GM19023 (cell line): Measurements from ENCODE around the gene USP13.

Experiments
- ATAC-seq: cut with Tn5 transposase; IDR thresholded peaks from one replicate; pipeline ENCODE4 v1.9.1; 2021; ENCODE audit warnings: mild to moderate bottlenecking, moderate library complexity; ENCODE audit not compliant: unreplicated experiment

USP13 gene

DNA sequence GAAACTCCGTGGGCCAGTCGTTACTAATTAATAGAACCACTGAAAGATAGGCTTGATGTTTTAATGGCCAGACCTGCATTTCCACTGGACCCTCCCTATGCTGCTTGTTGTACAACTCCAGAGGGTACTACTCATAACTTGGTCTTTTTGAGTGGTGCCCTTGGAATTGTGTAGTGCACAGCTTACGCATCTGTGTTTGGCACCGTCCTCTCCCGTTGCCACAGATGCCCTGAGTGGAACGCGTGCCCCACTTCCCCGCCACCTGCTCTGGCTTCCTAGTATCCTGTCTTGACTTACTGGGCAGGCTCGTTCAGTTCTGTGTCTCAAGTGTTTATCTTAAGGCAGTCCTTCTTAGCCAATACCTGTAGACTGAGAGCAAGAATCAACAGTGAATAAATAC is 78.7 kb downstream of the USP13 start:
- ATAC-seq = no peak

DNA sequence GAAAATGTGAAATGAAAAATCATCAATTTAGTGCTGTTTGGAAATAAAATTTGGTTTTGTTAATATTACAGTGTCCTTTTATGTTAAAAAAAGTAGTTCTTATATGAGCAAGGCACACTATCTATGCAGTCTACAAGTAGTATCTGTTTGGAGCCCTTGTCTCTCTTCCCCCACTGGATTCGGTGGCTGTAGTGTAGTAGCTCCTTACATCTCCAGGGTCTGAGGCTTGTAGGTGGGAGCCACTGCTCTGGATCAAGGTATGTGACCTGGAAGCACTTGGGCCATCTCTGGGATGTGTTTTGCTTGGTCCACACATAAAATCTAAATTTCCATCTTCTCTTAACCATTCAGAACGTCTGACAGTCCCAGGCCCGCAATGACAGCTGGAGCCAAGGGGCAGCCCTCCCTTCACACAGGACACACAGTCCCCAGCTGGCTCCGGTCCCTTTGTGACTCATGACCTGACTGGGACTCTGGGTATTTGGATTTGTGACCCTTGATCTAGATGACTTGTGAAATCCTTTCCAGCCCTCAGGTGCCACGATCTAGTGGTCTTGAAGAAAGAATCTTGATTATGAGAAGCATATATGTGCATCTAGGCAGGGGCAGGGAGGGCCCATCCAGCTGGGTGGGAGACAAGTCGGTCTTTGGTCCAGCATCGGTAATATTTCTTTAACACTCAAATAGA is 80.0 kb downstream of the USP13 start:
- no peak for ATAC-seq

- ATAC-seq = no peak
These were observed 81.0 kb downstream of the USP13 start for GRCh38 chr3:179733797-179734196.

DNA sequence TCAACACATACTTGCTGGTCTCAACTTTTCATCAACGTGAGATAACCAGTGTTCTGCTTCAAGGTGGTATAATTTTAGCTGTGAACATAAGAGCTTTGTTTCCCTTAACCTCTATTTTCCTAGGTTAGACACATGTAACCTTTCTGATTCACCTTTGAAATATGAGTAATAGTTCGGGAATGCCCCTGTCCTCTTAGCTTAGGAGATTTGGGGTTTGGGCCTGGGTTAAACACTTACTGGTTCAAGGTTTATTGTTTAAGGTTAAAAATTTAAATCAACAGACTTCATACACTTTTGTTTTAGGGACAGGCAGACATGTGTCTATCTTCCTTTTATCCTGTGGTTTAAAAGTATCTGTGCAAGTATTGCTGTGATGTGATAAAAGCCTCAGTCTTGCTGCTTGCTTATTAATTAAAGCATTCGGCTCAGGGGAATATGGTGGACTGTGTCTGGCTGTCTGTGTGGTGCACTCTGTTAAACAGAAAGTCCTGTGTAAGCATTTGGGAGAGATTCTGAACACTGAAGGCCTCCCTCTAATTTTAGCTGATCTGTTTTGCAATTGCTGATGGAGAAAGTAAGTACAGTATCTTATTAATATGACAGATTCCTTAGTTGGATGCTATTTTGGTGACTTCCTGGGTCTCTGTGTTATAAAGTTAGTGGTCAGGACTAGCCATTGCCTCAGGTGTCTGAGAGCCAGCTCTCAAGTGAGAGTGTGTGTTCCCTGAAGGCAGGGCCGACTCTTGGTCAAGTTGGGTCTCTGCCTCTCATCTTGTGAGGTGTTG is 81.8 kb downstream of the USP13 start:
- no peak for ATAC-seq

DNA sequence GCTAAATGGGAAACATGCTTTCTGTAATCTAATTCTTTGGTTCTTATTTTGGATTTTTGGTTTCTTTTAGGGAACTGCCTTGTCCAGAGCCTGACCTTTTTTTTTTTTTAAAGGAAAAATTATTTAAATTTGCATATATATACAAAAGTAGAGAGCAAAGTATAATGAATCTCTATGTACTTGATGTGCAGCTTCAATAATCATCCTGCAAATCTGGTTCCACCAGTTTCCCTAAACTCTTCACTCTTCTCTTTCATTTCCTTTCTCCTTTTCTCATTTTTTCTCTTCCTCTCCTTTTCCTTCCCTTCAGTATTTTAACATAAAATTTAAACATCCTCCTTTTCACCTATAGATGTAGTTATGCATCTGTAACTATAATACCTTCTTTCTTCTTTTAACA is 82.5 kb downstream of the USP13 start:
- ATAC-seq = no peak

- no peak for ATAC-seq
These were observed 86.2 kb downstream of the USP13 start for GRCh38 chr3:179738998-179739397.

- ATAC-seq = no peak
These were observed 87.2 kb downstream of the USP13 start for GRCh38 chr3:179739816-179740594.

DNA sequence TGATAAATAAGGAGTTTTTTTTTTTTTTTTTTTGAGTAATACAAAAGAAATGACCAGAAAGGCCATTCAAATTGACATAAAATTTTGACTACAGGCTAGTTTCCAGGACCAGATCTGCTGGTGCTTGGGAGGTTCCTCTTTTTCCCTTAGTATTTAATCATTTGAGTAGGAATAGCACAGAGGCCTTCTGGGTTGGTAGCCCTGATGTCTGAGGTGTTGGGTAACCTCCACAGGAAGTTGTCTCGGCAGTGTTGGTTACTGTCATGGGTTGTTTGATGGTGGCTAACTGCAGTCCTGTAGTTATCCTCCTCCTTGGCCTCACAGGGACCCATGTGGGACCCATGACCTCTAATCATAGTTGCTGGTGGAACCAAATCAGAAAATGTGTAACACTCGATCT is 91.1 kb downstream of the USP13 start:
- no peak for ATAC-seq

- ATAC-seq = no peak
These were observed 91.8 kb downstream of the USP13 start for GRCh38 chr3:179744667-179745066.

- no peak for ATAC-seq
These were observed 92.2 kb downstream of the USP13 start for GRCh38 chr3:179745079-179745478.

GRCh38 chr3:179745716-179746115 is 92.9 kb downstream of the USP13 start:
- ATAC-seq = no peak

DNA sequence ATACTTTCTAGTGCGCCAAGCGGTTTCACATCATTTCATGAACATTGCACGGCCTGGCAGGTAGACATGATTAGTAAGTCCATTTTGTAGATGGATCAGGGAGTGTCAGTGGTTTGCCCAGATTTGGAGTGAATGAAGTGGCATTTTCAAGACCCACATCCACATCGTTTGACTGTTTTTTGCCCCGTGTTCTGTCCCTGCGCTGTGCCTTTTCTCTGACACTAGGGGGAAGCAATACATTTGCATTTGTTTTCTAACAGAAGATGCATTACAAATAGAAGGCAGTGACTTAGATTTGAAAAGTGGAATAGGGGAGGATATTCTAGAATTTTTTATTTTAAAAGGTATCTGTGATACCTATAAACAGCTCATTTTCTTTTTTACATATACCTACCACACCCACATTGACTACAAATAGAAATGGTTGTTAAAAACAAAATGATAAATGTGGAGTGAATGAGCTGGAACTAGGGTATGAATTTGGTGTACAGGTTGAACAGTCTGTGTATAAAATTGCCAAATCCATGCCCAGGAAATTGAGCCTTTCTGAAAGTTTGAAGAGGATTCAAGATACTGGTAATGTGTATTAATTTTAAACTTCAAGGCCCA is 98.0 kb downstream of the USP13 start:
- ATAC-seq = no peak

- ATAC-seq = no peak
These were observed 108.1 kb downstream of the USP13 start for GRCh38 chr3:179760944-179761343.

DNA sequence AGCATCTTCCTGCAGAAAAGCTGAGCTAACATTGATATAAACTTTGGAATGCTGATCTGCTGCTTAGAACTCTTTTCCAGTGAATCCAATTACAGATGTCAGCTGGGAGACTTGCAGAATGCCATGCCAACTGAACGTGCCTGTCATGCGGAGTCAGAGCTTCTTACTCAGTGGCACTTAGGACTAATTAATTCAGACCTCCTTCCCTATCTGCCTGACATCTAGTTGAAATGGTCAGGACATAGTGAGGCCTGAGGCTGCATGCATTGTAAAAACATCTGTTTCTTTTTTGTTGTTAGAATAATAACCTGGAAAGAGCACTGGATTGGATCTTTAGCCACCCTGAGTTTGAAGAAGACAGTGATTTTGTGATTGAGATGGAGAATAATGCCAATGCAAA is 112.6 kb downstream of the USP13 start:
- no peak for ATAC-seq

DNA sequence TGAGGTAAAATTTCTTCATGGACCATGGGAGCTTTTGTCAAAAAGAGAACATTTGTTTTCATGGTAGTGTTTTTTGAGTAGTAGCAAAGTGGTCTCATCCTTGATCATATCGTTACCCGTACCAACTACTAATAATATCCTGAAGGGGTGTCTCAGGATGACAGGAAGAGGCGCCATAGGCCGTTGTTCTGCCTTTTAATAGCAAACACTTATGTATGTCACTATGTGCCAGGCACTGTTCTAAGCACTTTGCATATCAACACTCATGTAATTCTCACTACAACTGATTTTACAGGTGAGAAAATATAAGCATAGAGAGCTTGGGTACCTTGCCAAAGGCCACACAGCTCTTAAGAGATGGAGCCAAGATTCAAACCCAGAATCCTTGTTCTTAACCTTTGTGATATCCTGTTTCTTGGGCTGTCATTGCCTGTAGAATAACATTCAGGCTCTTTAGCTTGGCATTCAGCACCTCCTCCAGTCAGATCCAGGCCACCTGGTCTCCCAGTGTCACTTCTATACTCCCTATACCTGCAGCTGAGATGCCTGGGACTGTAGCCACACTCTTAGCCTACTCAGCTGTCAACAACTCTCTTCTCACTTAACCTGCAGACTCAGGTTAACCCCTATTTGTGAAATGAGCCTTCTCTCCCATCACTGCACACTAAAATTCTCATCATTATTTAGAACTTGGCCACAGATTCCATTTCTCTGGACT is 113.7 kb downstream of the USP13 start:
- ATAC-seq = no peak

- no peak for ATAC-seq
These were observed 115.2 kb downstream of the USP13 start for GRCh38 chr3:179768080-179768479.

DNA sequence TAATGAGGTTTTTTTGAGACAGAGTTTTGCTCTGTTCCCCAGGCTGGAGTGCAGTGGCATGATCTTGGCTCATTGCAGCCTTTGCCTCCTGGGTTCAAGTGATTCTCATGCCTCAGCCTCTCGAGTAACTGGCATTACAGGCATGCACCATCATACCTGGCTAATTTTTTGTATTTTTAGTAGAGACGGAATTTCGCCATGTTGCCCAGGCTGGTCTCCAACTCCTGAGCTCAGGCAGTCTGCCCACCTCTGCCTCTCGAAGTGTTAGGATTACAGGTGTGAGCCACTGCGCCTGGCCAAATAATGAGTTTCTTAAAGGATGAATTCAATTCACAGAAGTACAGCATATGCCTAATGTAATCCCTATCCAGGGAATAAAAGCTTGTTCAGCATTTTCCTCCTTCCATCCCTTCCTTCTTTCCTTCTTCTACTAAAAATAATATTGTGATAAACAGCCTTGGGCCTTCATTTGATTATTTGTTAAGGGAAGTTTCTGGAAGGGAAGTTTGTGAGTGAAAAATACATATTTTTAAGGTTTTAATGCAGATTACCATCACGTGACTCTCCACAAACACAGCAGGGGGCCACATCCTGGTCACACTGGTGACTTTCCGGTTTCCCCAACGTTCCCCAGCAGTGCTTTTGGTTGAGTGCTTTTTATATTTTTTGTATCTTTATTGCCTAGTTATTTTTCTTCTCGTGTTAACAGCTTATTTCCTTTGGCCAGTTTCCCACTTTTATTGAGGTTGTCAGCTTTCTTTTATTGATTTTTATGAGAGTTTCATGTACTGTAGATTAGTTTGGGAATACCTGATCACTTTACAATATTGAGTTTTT is 116.8 kb downstream of the USP13 start:
- ATAC-seq = no peak

GRCh38 chr3:179771797-179772196 is 119.0 kb downstream of the USP13 start:
- no peak for ATAC-seq

GRCh38 chr3:179772297-179772696 is 119.5 kb downstream of the USP13 start:
- no peak for ATAC-seq
